Astrocyte of the spinal cord (primary cell): ENCODE data around the gene GAP43.
"Not testable (repeated sequence)": the region's sequence is repeated elsewhere in the genome, so short reads cannot be mapped to it uniquely, and the experiment has no call there.

Experiments used
- DNase-seq: peaks from one replicate; pipeline ENCODE4 v3.0.0; 2011; ENCODE audit warnings: low read depth, low spot score
- H3K4me3 ChIP-seq: 2 replicates; pipeline ENCODE4 v1.5.1; 2011; ENCODE audit warnings: low read depth, mild to moderate bottlenecking, low read length, moderate library complexity
- in situ Hi-C: cut with HindIII; loops from 2 replicates; pipeline ENCODE4 v1.10.0; 2017; ENCODE audit warnings: low sequenced_read_pairs
- TF ChIP-seq, protein P1 (sequence below): IDR thresholded peaks from 2 replicates; pipeline ENCODE4 v1.5.1; 2012; ENCODE audit warnings: low read depth, mild to moderate bottlenecking, low read length, inconsistent platforms

The GAP43 gene

GRCh38 chr3:115725800-115726199, 102.5 kb downstream of the GAP43 start:
- no peak overlapping the region for H3K4me3 ChIP-seq
- in situ Hi-C loops, result no loop called here
- TF ChIP-seq, protein P1, sequence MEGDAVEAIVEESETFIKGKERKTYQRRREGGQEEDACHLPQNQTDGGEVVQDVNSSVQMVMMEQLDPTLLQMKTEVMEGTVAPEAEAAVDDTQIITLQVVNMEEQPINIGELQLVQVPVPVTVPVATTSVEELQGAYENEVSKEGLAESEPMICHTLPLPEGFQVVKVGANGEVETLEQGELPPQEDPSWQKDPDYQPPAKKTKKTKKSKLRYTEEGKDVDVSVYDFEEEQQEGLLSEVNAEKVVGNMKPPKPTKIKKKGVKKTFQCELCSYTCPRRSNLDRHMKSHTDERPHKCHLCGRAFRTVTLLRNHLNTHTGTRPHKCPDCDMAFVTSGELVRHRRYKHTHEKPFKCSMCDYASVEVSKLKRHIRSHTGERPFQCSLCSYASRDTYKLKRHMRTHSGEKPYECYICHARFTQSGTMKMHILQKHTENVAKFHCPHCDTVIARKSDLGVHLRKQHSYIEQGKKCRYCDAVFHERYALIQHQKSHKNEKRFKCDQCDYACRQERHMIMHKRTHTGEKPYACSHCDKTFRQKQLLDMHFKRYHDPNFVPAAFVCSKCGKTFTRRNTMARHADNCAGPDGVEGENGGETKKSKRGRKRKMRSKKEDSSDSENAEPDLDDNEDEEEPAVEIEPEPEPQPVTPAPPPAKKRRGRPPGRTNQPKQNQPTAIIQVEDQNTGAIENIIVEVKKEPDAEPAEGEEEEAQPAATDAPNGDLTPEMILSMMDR, result no peak
- no peak for DNase-seq

DNA sequence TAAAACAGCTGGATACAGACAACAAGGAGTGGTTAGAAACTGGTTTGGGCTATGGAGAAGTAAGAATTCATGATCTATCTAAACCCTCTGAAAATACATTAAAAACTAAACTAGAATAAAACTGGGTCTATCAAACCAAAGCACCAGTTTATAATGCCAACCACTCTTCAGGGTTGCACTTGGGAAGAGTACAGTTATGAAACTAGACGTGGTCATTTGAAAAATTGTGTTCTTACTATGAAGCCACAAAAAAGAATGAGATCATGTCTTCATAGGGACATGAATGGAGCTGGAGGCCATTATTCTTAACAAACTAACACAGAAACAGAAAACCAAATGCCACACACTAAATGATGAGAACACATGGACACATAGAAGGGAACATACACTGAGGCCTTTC, 103.8 kb downstream of the GAP43 start:
- no peak overlapping the region for H3K4me3 ChIP-seq
- TF ChIP-seq, protein P1, result no peak
- in situ Hi-C loops, result no loop called here
- DNase-seq, result no peak

DNA sequence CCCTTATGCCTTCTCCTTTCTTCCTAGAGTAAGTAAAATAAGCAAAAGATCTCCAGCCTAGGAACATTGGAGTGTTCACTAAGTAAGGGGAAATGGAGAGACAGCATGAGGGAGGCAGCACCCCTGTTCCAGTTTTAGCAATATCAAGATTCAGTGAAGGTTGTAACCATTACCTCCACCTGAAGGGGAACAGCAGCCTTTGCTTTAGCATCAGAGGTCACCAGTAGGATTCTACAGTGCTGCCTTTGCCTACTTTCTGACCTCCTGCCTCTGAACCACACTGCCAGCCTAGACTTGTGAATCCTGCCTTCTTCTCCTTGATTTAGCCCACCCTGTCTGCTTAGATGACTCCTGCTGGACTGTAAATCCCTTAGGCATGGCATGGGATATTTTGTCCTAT, 104.7 kb downstream of the GAP43 start:
- in situ Hi-C loops, result no loop called here
- no peak overlapping the region for H3K4me3 ChIP-seq
- TF ChIP-seq, protein P1, result no peak
- DNase-seq, result no peak

DNA sequence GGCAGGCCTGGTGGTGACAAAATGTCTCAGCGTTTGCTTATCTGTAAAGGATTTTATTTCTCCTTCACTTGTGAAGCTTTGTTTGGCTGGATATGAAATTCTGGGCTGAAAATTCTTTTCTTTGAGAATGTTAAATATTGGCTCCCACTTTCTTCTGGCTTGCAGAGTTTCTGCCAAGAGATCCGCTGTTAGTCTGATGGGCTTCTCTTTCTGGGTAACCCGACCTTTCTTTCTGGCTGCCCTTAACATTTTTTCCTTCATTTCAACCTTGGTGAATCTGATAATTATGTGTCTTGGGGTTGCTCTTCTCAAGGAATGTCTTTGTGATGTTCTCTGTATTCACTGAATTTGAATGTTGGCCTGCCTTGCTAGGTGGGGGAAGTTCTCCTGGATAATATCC, 113.0 kb downstream of the GAP43 start:
- DNase-seq, in situ Hi-C loops, H3K4me3 ChIP-seq: not testable (repeated sequence)

- H3K4me3 ChIP-seq, result no peak overlapping the region
- in situ Hi-C loops, result no loop called here
- DNase-seq, result no peak
- TF ChIP-seq, protein P1, result no peak
These were observed 118.3 kb downstream of the GAP43 start for GRCh38 chr3:115741650-115742049.

GRCh38 chr3:115744516-115744915, 121.2 kb downstream of the GAP43 start:
- H3K4me3 ChIP-seq, DNase-seq, in situ Hi-C loops: not testable (repeated sequence)

- DNase-seq, in situ Hi-C loops, H3K4me3 ChIP-seq: not testable (repeated sequence)
These were observed 129.7 kb downstream of the GAP43 start for GRCh38 chr3:115752978-115753377.

- TF ChIP-seq, protein P1, result no peak
- DNase-seq, result no peak
- in situ Hi-C loops, result no loop called here
- H3K4me3 ChIP-seq, result no peak overlapping the region
These were observed 134.9 kb downstream of the GAP43 start for GRCh38 chr3:115758076-115758763.
